CD8-positive, alpha-beta memory T cell (primary cell): ENCODE measurements around the gene PRKCZ. TPM values are rescaled to one million over a fixed set of nuclear protein-coding genes. Genes with fewer than 3 reads are reported as not detected.

Experiments
- CTCF ChIA-PET: fragments of 350-600 bp; sonication (Branson Sonifier 250); formaldehyde crosslinking; loops from one replicate; lab custom pipeline; 2021; ENCODE audit warnings: antibody characterized with exemption; lab: Charles Lee
- POLR2A ChIA-PET: fragments of 350-600 bp; sonication (Branson Sonifier 250); formaldehyde crosslinking; loops from one replicate; lab custom pipeline; 2021; ENCODE audit warnings: antibody characterized with exemption; lab: Charles Lee
- DNase-seq, 5 donors: peaks; one replicate each; pipeline versions ENCODE4 v3.0.0 to v3.0.0-alpha.2; 2020 to 2022; ENCODE audit warnings: mixed read lengths in 1 of 5
- H3K27ac ChIP-seq: one replicate; pipeline ENCODE4 v1.7.0; 2013; ENCODE audit warnings: low read depth, mild to moderate bottlenecking, low read length, moderate library complexity
- H3K27me3 ChIP-seq: 2 replicates; pipeline ENCODE4 v1.7.0; 2013; ENCODE audit warnings: low read length, mild to moderate bottlenecking; ENCODE audit not compliant: insufficient read depth, poor library complexity, severe bottlenecking
- H3K36me3 ChIP-seq: 2 replicates; pipeline ENCODE4 v1.7.0; 2013; ENCODE audit warnings: mild to moderate bottlenecking, low read length, moderate library complexity; ENCODE audit not compliant: insufficient read depth
- H3K4me1 ChIP-seq: 2 replicates; pipeline ENCODE4 v1.7.0; 2013; ENCODE audit warnings: mild to moderate bottlenecking, low read length, moderate library complexity; ENCODE audit not compliant: insufficient read depth
- H3K4me3 ChIP-seq: 2 replicates; pipeline ENCODE4 v1.7.0; 2013; ENCODE audit warnings: mild to moderate bottlenecking, low read length
- H3K9me3 ChIP-seq: 2 replicates; pipeline ENCODE4 v1.7.0; 2013; ENCODE audit warnings: mild to moderate bottlenecking, low read length
- H3K27ac Mint-ChIP-seq, 8 donors: one replicate each; pipeline ENCODE4 v1.8.0; 2020 to 2021; ENCODE audit warnings: mixed read lengths in 8 of 8, mild to moderate bottlenecking in 6 of 8, inconsistent platforms in 3 of 8, moderate library complexity in 3 of 8
- H3K27me3 Mint-ChIP-seq, 2 donors: one replicate each; pipeline ENCODE4 v1.8.0; 2020 to 2021; ENCODE audit warnings: mixed read lengths in 2 of 2, mild to moderate bottlenecking in 1 of 2, moderate library complexity in 1 of 2
- H3K36me3 Mint-ChIP-seq, 3 donors: one replicate each; pipeline ENCODE4 v1.8.0; 2020 to 2021; ENCODE audit warnings: mixed read lengths in 3 of 3, inconsistent platforms in 1 of 3, mild to moderate bottlenecking in 1 of 3
- H3K4me1 Mint-ChIP-seq, 3 donors: one replicate each; pipeline ENCODE4 v1.8.0; 2020 to 2021; ENCODE audit warnings: mixed read lengths in 3 of 3, inconsistent platforms in 1 of 3, mild to moderate bottlenecking in 1 of 3
- H3K4me3 Mint-ChIP-seq, 7 donors: one replicate each; pipeline ENCODE4 v1.8.0; 2020 to 2021; ENCODE audit warnings: mixed read lengths in 7 of 7, mild to moderate bottlenecking in 6 of 7, moderate library complexity in 4 of 7, inconsistent platforms in 2 of 7
- H3K9me3 Mint-ChIP-seq, 5 donors: one replicate each; pipeline ENCODE4 v1.8.0; 2020 to 2022; ENCODE audit warnings: mixed read lengths in 5 of 5, mild to moderate bottlenecking in 3 of 5, moderate library complexity in 2 of 5, inconsistent platforms in 1 of 5
- polyA plus RNA-seq: library from polyadenylated mRNA; unstranded; fragments of 300-500 nt; fragmentation: Illumina TruSeq; gene quantifications from one replicate; pipeline ENCODE4 v1.2.3, GENCODE V29; 2021
- total RNA-seq, 2 experiments: library from RNA; stranded (reverse); gene quantifications; one replicate each; pipeline ENCODE4 v1.2.3, GENCODE V29; 2021

The PRKCZ gene
- total and polyA plus RNA-seq, 3 experiments from 2014 or later, result 13.8 to 17.4 (median 15.4) TPM

GRCh38 chr1:2157856-2158255 is 107.6 kb downstream of the PRKCZ start:
- Mint-ChIP-seq H3K4me1 (peaks cover 13 to 17% (median 17%) of the 10 kb centered on the region in 3 donors), H3K27me3 (no peaks in the 10 kb centered on the region), H3K27ac (peak overlapping the region in 1 of 8 donors; percentile 89), H3K9me3 (no peaks in the 10 kb centered on the region), H3K4me3 (no peak overlapping the region), H3K36me3 (peaks cover 10 to 62% (median 14%) of the 10 kb centered on the region in 3 donors)
- DNase-seq, result no peak
- no peaks in the 10 kb centered on the region for H3K9me3 ChIP-seq
- no peak overlapping the region for H3K27ac ChIP-seq
- H3K36me3 ChIP-seq, result peaks cover 5% of the 10 kb centered on the region
- H3K27me3 ChIP-seq, result no peaks in the 10 kb centered on the region
- H3K4me1 ChIP-seq, result no peaks in the 10 kb centered on the region
- CTCF ChIA-PET, result no interaction called here
- POLR2A ChIA-PET, result no interaction called here
- no peak overlapping the region for H3K4me3 ChIP-seq

GRCh38 chr1:2158272-2158671 is 108.1 kb downstream of the PRKCZ start:
- ChIA-PET CTCF (interaction anchor here (1.0 kb wide), 1 partner anchor 18 kb away, joined by 3 read pairs; no protein-coding TSS in a partner anchor), POLR2A (no interaction called here)
- no peaks in the 10 kb centered on the region for H3K4me1 ChIP-seq
- H3K36me3 ChIP-seq, result peaks cover 5% of the 10 kb centered on the region
- H3K27ac Mint-ChIP-seq, result peak overlapping the region in 1 of 8 donors; percentile 68
- H3K27ac ChIP-seq, result no peak overlapping the region
- H3K4me1 Mint-ChIP-seq, result peaks cover 13 to 19% (median 18%) of the 10 kb centered on the region in 3 donors
- H3K9me3 Mint-ChIP-seq, result no peaks in the 10 kb centered on the region
- no peaks in the 10 kb centered on the region for H3K27me3 ChIP-seq
- peaks cover 11 to 64% (median 15%) of the 10 kb centered on the region in 3 donors for H3K36me3 Mint-ChIP-seq
- no peak overlapping the region for H3K4me3 ChIP-seq
- no peak for DNase-seq
- H3K4me3 Mint-ChIP-seq, result peak overlapping the region in 1 of 7 donors; percentile 16
- no peaks in the 10 kb centered on the region for H3K27me3 Mint-ChIP-seq
- no peaks in the 10 kb centered on the region for H3K9me3 ChIP-seq

GRCh38 chr1:2159124-2159523 is 108.9 kb downstream of the PRKCZ start:
- POLR2A ChIA-PET, result no interaction called here
- Histone ChIP-seq H3K27me3 (no peaks in the 10 kb centered on the region), H3K4me1 (no peaks in the 10 kb centered on the region), H3K36me3 (peaks cover 5% of the 10 kb centered on the region), H3K4me3 (no peak overlapping the region), H3K27ac (no peak overlapping the region), H3K9me3 (no peaks in the 10 kb centered on the region)
- Mint-ChIP-seq H3K27ac (no peak overlapping the region), H3K27me3 (no peaks in the 10 kb centered on the region), H3K4me1 (peaks cover 13 to 19% (median 18%) of the 10 kb centered on the region in 3 donors), H3K36me3 (peaks cover 11 to 61% (median 15%) of the 10 kb centered on the region in 3 donors), H3K4me3 (no peak overlapping the region), H3K9me3 (no peaks in the 10 kb centered on the region)
- CTCF ChIA-PET, result interaction anchor here (1.0 kb wide), 2 partner anchors 15 to 19 kb away, joined by 3 read pairs; no protein-coding TSS in a partner anchor
- DNase-seq, result no peak

GRCh38 chr1:2160451-2161300 is 110.5 kb downstream of the PRKCZ start:
- Histone ChIP-seq H3K4me1 (no peaks in the 10 kb centered on the region), H3K27ac (no peak overlapping the region), H3K36me3 (peaks cover 5% of the 10 kb centered on the region), H3K4me3 (no peak overlapping the region), H3K27me3 (no peaks in the 10 kb centered on the region), H3K9me3 (no peaks in the 10 kb centered on the region)
- H3K27ac Mint-ChIP-seq, result peak overlapping the region in 1 of 8 donors; percentile 6
- DNase-seq, result no peak
- H3K36me3 Mint-ChIP-seq, result peaks cover 3 to 53% (median 6%) of the 10 kb centered on the region in 3 donors
- POLR2A ChIA-PET, result interaction anchor here (0.8 kb wide), 1 partner anchor 73 kb away, joined by 3 read pairs; no protein-coding TSS in a partner anchor
- peak overlapping the region in 1 of 7 donors; percentile 48 for H3K4me3 Mint-ChIP-seq
- H3K27me3 Mint-ChIP-seq, result no peaks in the 10 kb centered on the region
- CTCF ChIA-PET, result no interaction called here
- no peaks in the 10 kb centered on the region for H3K9me3 Mint-ChIP-seq
- peaks cover 10 to 15% (median 13%) of the 10 kb centered on the region in 3 donors for H3K4me1 Mint-ChIP-seq

- Histone ChIP-seq H3K4me1 (no peaks in the 10 kb centered on the region), H3K27ac (no peak overlapping the region), H3K4me3 (no peak overlapping the region), H3K27me3 (no peaks in the 10 kb centered on the region), H3K9me3 (no peaks in the 10 kb centered on the region), H3K36me3 (no peaks in the 10 kb centered on the region)
- no peaks in the 10 kb centered on the region for H3K27me3 Mint-ChIP-seq
- CTCF ChIA-PET, result interaction anchor here (1.0 to 3.2 kb wide), 3 partner anchors 11 to 48 kb away, joined by 3 to 20 read pairs (median 3); no protein-coding TSS in a partner anchor
- H3K4me3 Mint-ChIP-seq, result peak overlapping the region in 1 of 7 donors; percentile 44
- H3K9me3 Mint-ChIP-seq, result no peaks in the 10 kb centered on the region
- POLR2A ChIA-PET, result no interaction called here
- DNase-seq, result peak in 1 of 5 donors; percentile 33
- peaks cover 3 to 36% (median 11%) of the 10 kb centered on the region in 3 donors for H3K36me3 Mint-ChIP-seq
- H3K4me1 Mint-ChIP-seq, result peaks cover 10 to 15% (median 13%) of the 10 kb centered on the region in 3 donors
- peak overlapping the region in 2 of 8 donors; percentile 24 to 73 for H3K27ac Mint-ChIP-seq
Observed at GRCh38 chr1:2163205-2163604, 113.0 kb downstream of the PRKCZ start.

- no peaks in the 10 kb centered on the region for H3K9me3 ChIP-seq
- H3K4me1 ChIP-seq, result no peaks in the 10 kb centered on the region
- Mint-ChIP-seq H3K4me3 (no peak overlapping the region), H3K9me3 (no peaks in the 10 kb centered on the region), H3K27ac (peak overlapping the region in 1 of 8 donors; percentile 24), H3K27me3 (no peaks in the 10 kb centered on the region), H3K36me3 (peaks cover 3 to 26% (median 12%) of the 10 kb centered on the region in 3 donors), H3K4me1 (peaks cover 6 to 11% (median 11%) of the 10 kb centered on the region in 3 donors)
- POLR2A ChIA-PET, result no interaction called here
- no peak overlapping the region for H3K4me3 ChIP-seq
- no peaks in the 10 kb centered on the region for H3K36me3 ChIP-seq
- no peak for DNase-seq
- CTCF ChIA-PET, result interaction anchor here (1.3 to 3.2 kb wide), 2 partner anchors 9 to 121 kb away, joined by 4 to 20 read pairs; no protein-coding TSS in a partner anchor
- no peak overlapping the region for H3K27ac ChIP-seq
- no peaks in the 10 kb centered on the region for H3K27me3 ChIP-seq
Observed at GRCh38 chr1:2165646-2166045, 115.4 kb downstream of the PRKCZ start.

- H3K27me3 ChIP-seq, result no peaks in the 10 kb centered on the region
- H3K27ac Mint-ChIP-seq, result peak overlapping the region in 1 of 8 donors; percentile 42
- no peaks in the 10 kb centered on the region for H3K27me3 Mint-ChIP-seq
- H3K36me3 Mint-ChIP-seq, result peaks cover 3 to 26% (median 12%) of the 10 kb centered on the region in 3 donors
- no peaks in the 10 kb centered on the region for H3K36me3 ChIP-seq
- H3K4me3 ChIP-seq, result no peak overlapping the region
- CTCF ChIA-PET, result interaction anchor here (1.3 to 3.2 kb wide), 2 partner anchors 8 to 122 kb away, joined by 4 to 20 read pairs; no protein-coding TSS in a partner anchor
- peaks cover 6 to 11% (median 10%) of the 10 kb centered on the region in 3 donors for H3K4me1 Mint-ChIP-seq
- no peaks in the 10 kb centered on the region for H3K9me3 Mint-ChIP-seq
- H3K4me1 ChIP-seq, result no peaks in the 10 kb centered on the region
- POLR2A ChIA-PET, result no interaction called here
- H3K27ac ChIP-seq, result no peak overlapping the region
- no peaks in the 10 kb centered on the region for H3K9me3 ChIP-seq
- no peak overlapping the region for H3K4me3 Mint-ChIP-seq
- no peak for DNase-seq
Observed at GRCh38 chr1:2166254-2166653, 116.0 kb downstream of the PRKCZ start.

- Mint-ChIP-seq H3K4me3 (no peak overlapping the region), H3K4me1 (peaks cover 6 to 10% (median 9%) of the 10 kb centered on the region in 3 donors), H3K9me3 (no peaks in the 10 kb centered on the region), H3K27me3 (no peaks in the 10 kb centered on the region), H3K36me3 (peaks cover 3 to 29% (median 12%) of the 10 kb centered on the region in 3 donors), H3K27ac (no peak overlapping the region)
- Histone ChIP-seq H3K9me3 (no peaks in the 10 kb centered on the region), H3K4me3 (no peak overlapping the region), H3K36me3 (no peaks in the 10 kb centered on the region), H3K27ac (no peak overlapping the region), H3K27me3 (no peaks in the 10 kb centered on the region), H3K4me1 (no peaks in the 10 kb centered on the region)
- ChIA-PET CTCF (interaction anchor here (1.3 kb wide), 1 partner anchor 122 kb away, joined by 4 read pairs; no protein-coding TSS in a partner anchor), POLR2A (no interaction called here)
- no peak for DNase-seq
Observed at GRCh38 chr1:2166695-2167094, 116.5 kb downstream of the PRKCZ start.
